Thymus (tissue), 11 donors: ENCODE measurements around the gene CDC6. TPM values are rescaled to one million over a fixed set of nuclear protein-coding genes. Genes with fewer than 3 reads are reported as not detected.
"Not testable (repeated sequence)": the region's sequence is repeated elsewhere in the genome, so short reads cannot be mapped to it uniquely, and the experiment has no call there.

ENCODE experiments used
- DNase-seq, 9 donors: peaks; one replicate each; pipeline ENCODE4 v3.0.0-alpha.2; 2013; ENCODE audit warnings: low spot score in 9 of 9, low read depth in 6 of 9, missing footprints in 1 of 9
- H3K27ac ChIP-seq, 2 donors: one replicate each; pipeline ENCODE4 v1.5.1; 2013; ENCODE audit warnings: control low read depth in 1 of 2, low read depth in 1 of 2, low read length in 1 of 2, mild to moderate bottlenecking in 1 of 2, moderate library complexity in 1 of 2
- H3K27me3 ChIP-seq, 2 donors: one replicate each; pipeline ENCODE4 v1.5.1; 2013; ENCODE audit warnings: low read length in 1 of 2; ENCODE audit not compliant: control insufficient read depth in 2 of 2, insufficient read depth in 1 of 2
- H3K36me3 ChIP-seq, 2 donors: one replicate each; pipeline ENCODE4 v1.5.1; 2013; ENCODE audit warnings: low read length in 1 of 2, mild to moderate bottlenecking in 1 of 2, moderate library complexity in 1 of 2; ENCODE audit not compliant: control insufficient read depth in 2 of 2, insufficient read depth in 2 of 2
- H3K4me1 ChIP-seq, 2 donors: one replicate each; pipeline ENCODE4 v1.5.1; 2013; ENCODE audit warnings: low read length in 2 of 2; ENCODE audit not compliant: control insufficient read depth in 2 of 2, insufficient read depth in 2 of 2
- H3K4me3 ChIP-seq, 2 donors: one replicate each; pipeline ENCODE4 v1.5.1; 2013; ENCODE audit warnings: low read length in 2 of 2, control low read depth in 1 of 2, mild to moderate bottlenecking in 1 of 2
- H3K9me3 ChIP-seq, 2 donors: one replicate each; pipeline ENCODE4 v1.5.1; 2013; ENCODE audit warnings: low read length in 1 of 2, mild to moderate bottlenecking in 1 of 2; ENCODE audit not compliant: control insufficient read depth in 2 of 2, insufficient read depth in 1 of 2
- WGBS: extraction: QIAGEN DNeasy Blood & Tissue Kit; methylation state at CpG from one replicate; pipeline ENCODE4 v1.1.7; 2013; 5-methylcytosine and 5-hydroxymethylcytosine counted together
- polyA plus RNA-seq: library from polyadenylated mRNA; stranded (reverse); fragments of 200-250 nt; gene quantifications from one replicate; pipeline ENCODE4 v1.2.3, GENCODE V29; 2013
- total RNA-seq: library from RNA; stranded (reverse); fragments of 120-200 nt; gene quantifications from one replicate; pipeline ENCODE4 v1.2.4, GENCODE V29; 2013
- donor health status: healthy.

CDC6 gene
- total and polyA plus RNA-seq, 2 donors: 1.3 to 24.5 TPM

- peaks cover 28 to 89% of the 10 kb centered on the region in 2 donors for H3K36me3 ChIP-seq
- H3K4me1 ChIP-seq: no peaks in the 10 kb centered on the region
- WGBS: 97% methylated on average over 2 of the region's 2 CpGs
- H3K27me3 ChIP-seq: no peaks in the 10 kb centered on the region
- no peaks in the 10 kb centered on the region for H3K9me3 ChIP-seq
- DNase-seq: no peak
- no peak overlapping the region for H3K27ac ChIP-seq
- H3K4me3 ChIP-seq: no peak overlapping the region
Measured at GRCh38 chr17:40297511-40297910, 9.8 kb downstream of the CDC6 start.

GRCh38 chr17:40298726-40299125 lies 11.0 kb downstream of the CDC6 start:
- no peak overlapping the region for H3K4me3 ChIP-seq
- no peaks in the 10 kb centered on the region for H3K27me3 ChIP-seq
- no peaks in the 10 kb centered on the region for H3K9me3 ChIP-seq
- WGBS: 90% methylated on average over 3 of the region's 3 CpGs
- H3K4me1 ChIP-seq: peaks cover 3 to 10% of the 10 kb centered on the region in 2 donors
- no peak for DNase-seq
- H3K27ac ChIP-seq: no peak overlapping the region
- peaks cover 28 to 90% of the 10 kb centered on the region in 2 donors for H3K36me3 ChIP-seq

- not testable (repeated sequence) for H3K27me3 ChIP-seq, H3K9me3 ChIP-seq, H3K27ac ChIP-seq, H3K4me3 ChIP-seq, DNase-seq
- peaks cover 7 to 16% of the 10 kb centered on the region in 2 donors for H3K4me1 ChIP-seq
- 96% methylated on average over 7 of the region's 7 CpGs for WGBS
- H3K36me3 ChIP-seq: peaks cover 28 to 90% of the 10 kb centered on the region in 2 donors
Measured at GRCh38 chr17:40299159-40299757, 11.6 kb downstream of the CDC6 start.

- peak in 1 of 9 donors; percentile 32 for DNase-seq
- peaks cover 17 to 73% of the 10 kb centered on the region in 2 donors for H3K36me3 ChIP-seq
- no peak overlapping the region for H3K4me3 ChIP-seq
- 87% methylated on average over 4 of the region's 4 CpGs for WGBS
- H3K9me3 ChIP-seq: no peaks in the 10 kb centered on the region
- no peak overlapping the region for H3K27ac ChIP-seq
- H3K4me1 ChIP-seq: peaks cover 7 to 31% of the 10 kb centered on the region in 2 donors
- H3K27me3 ChIP-seq: no peaks in the 10 kb centered on the region
Measured at GRCh38 chr17:40301315-40301714, 13.6 kb downstream of the CDC6 start.

GRCh38 chr17:40303009-40303657 lies 15.5 kb downstream of the CDC6 start:
- peaks cover 20 to 49% of the 10 kb centered on the region in 2 donors for H3K4me1 ChIP-seq
- H3K4me3 ChIP-seq: no peak overlapping the region
- no peaks in the 10 kb centered on the region for H3K27me3 ChIP-seq
- H3K36me3 ChIP-seq: peaks cover 13 to 57% of the 10 kb centered on the region in 2 donors
- WGBS: 73% methylated on average over 4 of the region's 4 CpGs
- DNase-seq: peak in 2 of 9 donors; percentile 71 to 79
- H3K9me3 ChIP-seq: no peaks in the 10 kb centered on the region
- no peak overlapping the region for H3K27ac ChIP-seq

GRCh38 chr17:40303708-40304551 lies 16.3 kb downstream of the CDC6 start:
- Histone ChIP-seq H3K4me3 (no peak overlapping the region), H3K36me3 (peaks cover 8 to 50% of the 10 kb centered on the region in 2 donors), H3K9me3 (no peaks in the 10 kb centered on the region), H3K4me1 (peaks cover 23 to 57% of the 10 kb centered on the region in 2 donors), H3K27ac (peak overlapping the region in 1 of 2 donors; percentile 8), H3K27me3 (no peaks in the 10 kb centered on the region)
- 92% methylated on average over 5 of the region's 5 CpGs for WGBS
- DNase-seq: peak in 1 of 9 donors; percentile 22

- H3K27me3 ChIP-seq, H3K27ac ChIP-seq, H3K4me3 ChIP-seq, H3K9me3 ChIP-seq, DNase-seq: not testable (repeated sequence)
- H3K36me3 ChIP-seq: peaks cover 3 to 44% of the 10 kb centered on the region in 2 donors
- H3K4me1 ChIP-seq: peaks cover 27 to 63% of the 10 kb centered on the region in 2 donors
- 93% methylated on average over 5 of the region's 5 CpGs for WGBS
Measured at GRCh38 chr17:40304552-40304863, 16.8 kb downstream of the CDC6 start.

GRCh38 chr17:40304866-40305265 lies 17.2 kb downstream of the CDC6 start:
- 96% methylated on average over 5 of the region's 5 CpGs for WGBS

GRCh38 chr17:40306395-40306794 lies 18.7 kb downstream of the CDC6 start:
- H3K27me3 ChIP-seq: no peaks in the 10 kb centered on the region
- no peak for DNase-seq
- WGBS: 88% methylated on average over 2 of the region's 2 CpGs
- H3K9me3 ChIP-seq: no peaks in the 10 kb centered on the region
- peaks cover 0 to 28% of the 10 kb centered on the region in 2 donors for H3K36me3 ChIP-seq
- peak overlapping the region in 1 of 2 donors; percentile 70 for H3K27ac ChIP-seq
- no peak overlapping the region for H3K4me3 ChIP-seq
- H3K4me1 ChIP-seq: peaks cover 27 to 82% of the 10 kb centered on the region in 2 donors

More at GRCh38 chr17:40304866-40305265, 17.2 kb downstream of the CDC6 start:
- not testable (repeated sequence) for DNase-seq, H3K4me3 ChIP-seq, H3K27ac ChIP-seq, H3K27me3 ChIP-seq, H3K9me3 ChIP-seq
- peaks cover 27 to 66% of the 10 kb centered on the region in 2 donors for H3K4me1 ChIP-seq
- H3K36me3 ChIP-seq: peaks cover 3 to 42% of the 10 kb centered on the region in 2 donors
